CD4-positive, alpha-beta T cell treated with Interferon alpha-2 for 1 hour (primary cell): ENCODE results near the gene PPP6R3.
A peak's percentile ranks its signal among the peaks of the same experiment; 100 is the strongest.
"Not testable (repeated sequence)": the region's sequence is repeated elsewhere in the genome, so short reads cannot be mapped to it uniquely, and the experiment has no call there.

ENCODE experiments used
- DNase-seq, 2 donors: peaks; one replicate each; pipeline ENCODE4 v3.0.0-alpha.2; 2020 to 2022

The PPP6R3 gene

GRCh38 chr11:68436162-68436888 lies 24.2 kb upstream of the PPP6R3 start:
- DNase-seq: no peak

- DNase-seq: peak in 1 of 2 donors; percentile 12
These were observed 23.3 kb upstream of the PPP6R3 start for GRCh38 chr11:68436985-68437926.

- DNase-seq: no peak
These were observed 22.5 kb upstream of the PPP6R3 start for GRCh38 chr11:68437927-68438657.

- no peak for DNase-seq
These were observed 21.8 kb upstream of the PPP6R3 start for GRCh38 chr11:68438658-68439259.

GRCh38 chr11:68439355-68440065 lies 21.0 kb upstream of the PPP6R3 start:
- DNase-seq: no peak

GRCh38 chr11:68440224-68440623 lies 20.3 kb upstream of the PPP6R3 start:
- DNase-seq: no peak

GRCh38 chr11:68441466-68442230 lies 18.9 kb upstream of the PPP6R3 start:
- no peak for DNase-seq

- no peak for DNase-seq
These were observed 18.1 kb upstream of the PPP6R3 start for GRCh38 chr11:68442433-68442832.

- no peak for DNase-seq
These were observed 16.0 kb upstream of the PPP6R3 start for GRCh38 chr11:68444566-68444965.

GRCh38 chr11:68445531-68446035 lies 15.0 kb upstream of the PPP6R3 start:
- no peak for DNase-seq

GRCh38 chr11:68446046-68446725 lies 14.4 kb upstream of the PPP6R3 start:
- DNase-seq: no peak

GRCh38 chr11:68447015-68447801 lies 13.3 kb upstream of the PPP6R3 start:
- DNase-seq: peak; percentile 76 to 82

GRCh38 chr11:68447914-68448313 lies 12.6 kb upstream of the PPP6R3 start:
- DNase-seq: not testable (repeated sequence)

- no peak for DNase-seq
These were observed 11.9 kb upstream of the PPP6R3 start for GRCh38 chr11:68448604-68449011.

GRCh38 chr11:68449951-68450350 lies 10.6 kb upstream of the PPP6R3 start:
- DNase-seq: no peak

- no peak for DNase-seq
These were observed 9.8 kb upstream of the PPP6R3 start for GRCh38 chr11:68450711-68451110.

GRCh38 chr11:68454767-68455166 lies 5.8 kb upstream of the PPP6R3 start:
- no peak for DNase-seq

GRCh38 chr11:68455485-68455884 lies 5.1 kb upstream of the PPP6R3 start:
- no peak for DNase-seq

- no peak for DNase-seq
These were observed 3.2 kb upstream of the PPP6R3 start for GRCh38 chr11:68457216-68457897.
